Neural progenitor cell (in vitro differentiated cells): ENCODE data around the gene IQSEC3.

Source experiments
- EZH2 ChIP-seq: fragments of 200-600 bp; sonication (generic); IDR thresholded peaks from 2 replicates; pipeline ENCODE4 v1.6.1; 2017; ENCODE audit warnings: antibody characterized with exemption, mild to moderate bottlenecking, moderate library complexity
- EZH2phosphoT487 ChIP-seq: fragments of 200-600 bp; sonication (generic); IDR thresholded peaks from 2 replicates; pipeline ENCODE4 v1.6.1; 2017; ENCODE audit warnings: antibody characterized with exemption
- TF ChIP-seq, protein P1 (sequence below): fragments of 200-600 bp; sonication (generic); IDR thresholded peaks from 2 replicates; pipeline ENCODE4 v1.5.1; 2017; ENCODE audit warnings: antibody characterized with exemption, mild to moderate bottlenecking

DNA sequence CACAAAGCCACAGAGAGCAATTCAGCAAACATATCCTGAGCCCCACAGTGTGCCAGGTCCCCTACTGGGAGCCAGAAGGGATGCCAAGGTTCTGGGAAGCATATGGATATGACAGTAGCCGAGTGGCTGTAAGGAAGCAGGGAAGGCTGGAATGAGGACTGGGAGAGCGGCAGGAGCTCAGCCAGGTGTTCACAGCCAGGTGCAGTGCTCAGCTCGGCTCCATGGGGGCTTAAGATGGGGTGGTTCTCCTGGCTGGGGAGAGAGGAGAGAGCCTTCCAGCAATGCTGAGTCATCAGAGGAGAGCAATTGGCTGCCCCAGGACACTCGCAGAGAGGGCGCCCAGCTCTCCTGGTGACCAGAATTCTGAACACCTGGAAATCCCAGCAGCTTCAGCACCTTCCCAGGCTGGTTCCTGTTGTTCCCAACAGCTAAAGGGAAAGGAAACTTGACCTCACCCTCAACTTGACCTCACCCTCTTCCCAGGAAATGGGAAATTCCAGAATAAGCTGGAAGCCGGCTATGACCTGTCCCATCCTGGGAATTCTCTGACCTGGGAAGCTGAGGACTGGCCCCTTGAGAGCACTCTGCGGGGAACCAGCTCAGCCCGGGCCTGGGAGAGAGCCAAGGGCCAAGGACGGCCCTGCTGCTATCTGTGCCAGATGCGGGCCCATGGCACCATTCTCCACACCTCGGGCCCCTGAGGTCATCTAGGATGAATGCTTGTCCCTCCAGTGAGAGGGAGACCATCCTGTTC, 112.7 kb downstream of the IQSEC3 start:
- TF ChIP-seq, protein P1, sequence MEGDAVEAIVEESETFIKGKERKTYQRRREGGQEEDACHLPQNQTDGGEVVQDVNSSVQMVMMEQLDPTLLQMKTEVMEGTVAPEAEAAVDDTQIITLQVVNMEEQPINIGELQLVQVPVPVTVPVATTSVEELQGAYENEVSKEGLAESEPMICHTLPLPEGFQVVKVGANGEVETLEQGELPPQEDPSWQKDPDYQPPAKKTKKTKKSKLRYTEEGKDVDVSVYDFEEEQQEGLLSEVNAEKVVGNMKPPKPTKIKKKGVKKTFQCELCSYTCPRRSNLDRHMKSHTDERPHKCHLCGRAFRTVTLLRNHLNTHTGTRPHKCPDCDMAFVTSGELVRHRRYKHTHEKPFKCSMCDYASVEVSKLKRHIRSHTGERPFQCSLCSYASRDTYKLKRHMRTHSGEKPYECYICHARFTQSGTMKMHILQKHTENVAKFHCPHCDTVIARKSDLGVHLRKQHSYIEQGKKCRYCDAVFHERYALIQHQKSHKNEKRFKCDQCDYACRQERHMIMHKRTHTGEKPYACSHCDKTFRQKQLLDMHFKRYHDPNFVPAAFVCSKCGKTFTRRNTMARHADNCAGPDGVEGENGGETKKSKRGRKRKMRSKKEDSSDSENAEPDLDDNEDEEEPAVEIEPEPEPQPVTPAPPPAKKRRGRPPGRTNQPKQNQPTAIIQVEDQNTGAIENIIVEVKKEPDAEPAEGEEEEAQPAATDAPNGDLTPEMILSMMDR = no peak
- TF ChIP-seq EZH2phosphoT487 (no peak), EZH2 (no peak)
